Activated T-helper 1 cell treated with anti-CD3 and anti-CD28 coated beads, Interleukin-12 subunit alpha, Interleukin-12 subunit beta, Interleukin-2, Interleukin-4 antibody, amounts not matched to agents 30 ng/mL and 10 ng/mL and 1 ng/mL, durations not matched to agents 14 hours and 24 hours and 36 hours (primary cell): ENCODE data around the gene ATP13A4. TPM values are rescaled to one million over a fixed set of nuclear protein-coding genes. Genes with fewer than 3 reads are reported as not detected.

Source experiments
- DNase-seq: peaks from one replicate; pipeline ENCODE4 v3.0.0; 2021; ENCODE audit warnings: low spot score
- H3K27ac Mint-ChIP-seq: one replicate; pipeline ENCODE4 v1.8.0; 2021; ENCODE audit warnings: mild to moderate bottlenecking, mixed read lengths
- H3K27me3 Mint-ChIP-seq: one replicate; pipeline ENCODE4 v1.8.0; 2022; ENCODE audit warnings: mild to moderate bottlenecking, moderate library complexity, mixed read lengths; ENCODE audit not compliant: insufficient read depth
- H3K36me3 Mint-ChIP-seq: one replicate; pipeline ENCODE4 v1.8.0; 2021; ENCODE audit warnings: low read depth, mixed read lengths
- H3K4me1 Mint-ChIP-seq: one replicate; pipeline ENCODE4 v1.8.0; 2021; ENCODE audit warnings: low read depth, mixed read lengths
- H3K4me3 Mint-ChIP-seq: one replicate; pipeline ENCODE4 v1.8.0; 2021; ENCODE audit warnings: mild to moderate bottlenecking, moderate library complexity, mixed read lengths
- H3K9me3 Mint-ChIP-seq: one replicate; pipeline ENCODE4 v1.8.0; 2021; ENCODE audit warnings: mixed read lengths
- intact Hi-C: fragments of 100-400 bp; cut with micrococcal nuclease; formaldehyde crosslinking; loops from one replicate; pipeline ENCODE4 v1.15.1; 2024
- total RNA-seq: library from RNA; stranded (reverse); gene quantifications from 2 replicates; pipeline ENCODE4 v1.2.3, GENCODE V29; 2022

Gene ATP13A4
- total RNA-seq, 1 donor from 2014 or later, result 0.31 TPM

DNA sequence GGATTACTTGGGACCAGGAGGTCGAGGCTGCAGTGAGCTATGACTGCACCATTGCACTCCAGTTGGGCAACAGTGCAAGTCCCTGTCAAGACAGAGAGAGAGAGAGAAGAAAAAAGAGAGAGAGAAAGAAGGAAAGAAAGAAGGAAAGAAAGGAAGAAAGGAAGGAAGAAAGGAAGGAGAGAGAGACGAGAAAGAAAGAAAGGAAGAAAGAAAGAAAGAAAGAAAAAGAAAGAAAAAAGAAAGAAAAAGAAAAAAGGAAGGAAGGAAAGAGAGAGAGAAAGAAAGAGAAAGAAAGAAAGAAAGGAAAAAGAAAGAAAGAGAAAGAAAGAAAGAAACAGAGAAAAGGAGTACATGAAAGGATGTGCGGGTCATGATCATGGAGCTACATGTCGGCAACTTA lies 80.2 kb downstream of the ATP13A4 start:
- Mint-ChIP-seq H3K36me3 (no peaks in the 10 kb centered on the region), H3K27ac (no peak overlapping the region), H3K27me3 (peaks cover 11% of the 10 kb centered on the region), H3K9me3 (no peaks in the 10 kb centered on the region), H3K4me3 (no peak overlapping the region), H3K4me1 (no peaks in the 10 kb centered on the region)
- DNase-seq, result no peak
- intact Hi-C loops, result no loop called here

DNA sequence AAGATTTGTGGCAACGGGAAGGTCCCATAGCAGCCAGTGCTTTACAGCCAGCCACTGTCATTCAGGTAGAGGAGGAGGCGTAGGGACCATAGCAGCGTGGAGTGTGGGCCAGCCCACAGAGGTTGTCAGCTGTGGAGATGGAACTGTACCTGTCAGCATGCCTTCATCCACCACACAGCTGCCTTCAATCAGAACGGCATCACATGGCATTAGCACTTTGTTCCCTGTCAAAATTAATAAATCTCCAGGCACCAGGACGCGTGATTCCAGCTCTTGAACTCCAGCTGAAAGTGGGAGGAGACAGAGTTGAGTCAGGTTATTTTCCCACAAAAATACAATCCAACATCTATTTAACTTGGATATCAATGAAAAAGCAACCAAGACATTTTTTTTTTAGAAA lies 84.0 kb downstream of the ATP13A4 start:
- no peaks in the 10 kb centered on the region for H3K4me1 Mint-ChIP-seq
- H3K36me3 Mint-ChIP-seq, result no peaks in the 10 kb centered on the region
- no peak for DNase-seq
- no peak overlapping the region for H3K4me3 Mint-ChIP-seq
- no peak overlapping the region for H3K27ac Mint-ChIP-seq
- peaks cover 3% of the 10 kb centered on the region for H3K27me3 Mint-ChIP-seq
- intact Hi-C loops, result no loop called here
- H3K9me3 Mint-ChIP-seq, result no peaks in the 10 kb centered on the region

DNA sequence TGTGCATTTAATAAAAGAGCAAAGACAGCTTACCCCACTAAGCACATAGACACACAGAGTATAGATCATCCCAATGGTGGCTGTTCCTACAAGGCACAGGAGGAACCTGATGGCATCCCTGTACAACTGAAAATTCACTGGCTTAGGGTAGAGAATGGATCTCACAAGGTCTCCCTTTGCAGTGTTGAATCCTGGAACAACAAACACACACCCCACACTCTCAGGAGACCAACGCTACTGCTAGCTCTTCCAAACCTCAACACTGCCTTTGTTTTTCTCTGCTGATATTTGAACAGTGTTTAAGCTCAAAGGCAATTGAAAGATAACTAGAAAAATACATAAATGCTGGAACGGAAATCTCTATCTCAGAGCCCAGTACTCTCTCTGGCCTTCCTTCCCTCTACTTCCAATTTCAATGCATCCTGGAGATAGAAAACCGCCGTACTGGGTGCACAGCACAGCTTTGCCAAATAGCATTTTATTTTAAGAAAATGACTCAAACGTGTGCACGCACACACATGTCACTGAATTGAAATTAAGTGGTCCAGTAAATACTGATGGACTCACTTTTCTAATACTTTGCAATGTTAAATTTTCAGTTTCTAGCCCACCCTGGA lies 88.6 kb downstream of the ATP13A4 start:
- Mint-ChIP-seq H3K4me3 (no peak overlapping the region), H3K27me3 (no peaks in the 10 kb centered on the region), H3K4me1 (no peaks in the 10 kb centered on the region), H3K9me3 (no peaks in the 10 kb centered on the region), H3K27ac (no peak overlapping the region), H3K36me3 (no peaks in the 10 kb centered on the region)
- intact Hi-C loops, result no loop called here
- DNase-seq, result no peak

DNA sequence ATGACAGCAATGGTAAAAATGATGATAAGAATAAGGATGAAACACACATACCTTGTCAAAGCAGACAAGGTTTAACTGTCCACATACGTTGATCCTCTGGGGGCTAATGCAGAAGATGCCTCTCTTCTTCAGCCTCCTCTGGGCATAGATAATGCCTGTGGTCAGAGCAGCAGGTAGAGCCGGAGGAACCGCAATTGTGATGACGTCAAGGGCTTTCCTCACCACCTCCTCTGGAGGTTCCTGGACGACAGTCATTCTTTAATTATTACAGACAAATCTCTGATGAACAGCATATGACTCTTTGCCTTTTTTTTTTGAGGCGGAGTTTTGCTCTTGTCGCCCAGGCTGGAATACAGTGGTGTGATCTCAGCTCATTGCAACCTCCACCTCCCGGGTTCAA lies 89.8 kb downstream of the ATP13A4 start:
- no peaks in the 10 kb centered on the region for H3K4me1 Mint-ChIP-seq
- no peak overlapping the region for H3K4me3 Mint-ChIP-seq
- intact Hi-C loops, result loop anchor here (5.0 kb wide), 1 partner anchor 653 kb away; no protein-coding TSS in a partner anchor
- H3K27ac Mint-ChIP-seq, result no peak overlapping the region
- H3K27me3 Mint-ChIP-seq, result no peaks in the 10 kb centered on the region
- H3K9me3 Mint-ChIP-seq, result no peaks in the 10 kb centered on the region
- no peak for DNase-seq
- no peaks in the 10 kb centered on the region for H3K36me3 Mint-ChIP-seq

DNA sequence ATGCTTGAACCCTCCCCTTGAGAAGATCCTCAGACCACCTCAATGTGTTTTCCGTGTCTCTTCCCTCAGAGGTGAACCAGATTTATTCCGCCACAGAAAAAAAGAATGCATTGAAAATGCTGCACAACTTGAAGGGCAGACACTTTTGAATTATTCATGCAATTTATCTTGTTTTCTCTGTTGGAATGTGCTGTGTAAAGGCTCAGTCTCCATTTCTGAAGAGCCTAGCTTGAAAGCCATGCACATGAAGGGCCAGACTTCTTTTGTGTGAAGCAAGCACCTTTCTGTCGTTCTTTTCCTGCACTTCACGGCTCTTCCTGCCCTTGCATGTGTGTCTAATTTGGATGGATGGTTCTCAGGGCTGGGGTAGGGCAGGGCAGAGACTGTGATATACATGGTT lies 97.2 kb downstream of the ATP13A4 start:
- Mint-ChIP-seq H3K9me3 (no peaks in the 10 kb centered on the region), H3K27me3 (no peaks in the 10 kb centered on the region), H3K4me3 (no peak overlapping the region), H3K27ac (no peak overlapping the region), H3K36me3 (no peaks in the 10 kb centered on the region), H3K4me1 (no peaks in the 10 kb centered on the region)
- DNase-seq, result no peak
- intact Hi-C loops, result no loop called here

DNA sequence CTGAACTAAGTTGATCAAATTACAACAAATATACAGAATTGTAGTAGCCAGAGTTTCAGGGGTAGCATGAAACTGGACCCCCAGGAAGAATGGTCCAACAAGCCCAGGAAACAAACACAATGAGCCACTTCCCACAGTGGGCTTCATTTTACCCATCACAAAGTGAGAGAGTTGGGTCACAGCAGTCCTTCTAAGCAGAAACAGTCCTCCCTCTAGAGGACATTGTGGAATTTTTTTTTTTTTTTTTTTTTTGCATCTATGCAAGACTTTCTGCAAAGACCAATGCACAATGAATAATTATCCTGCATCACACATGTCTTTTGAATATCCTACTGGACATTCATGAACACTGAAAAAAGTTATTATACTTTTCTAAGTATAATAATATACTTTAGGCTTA lies 102.4 kb downstream of the ATP13A4 start:
- intact Hi-C loops, result no loop called here
- H3K27ac Mint-ChIP-seq, result no peak overlapping the region
- H3K9me3 Mint-ChIP-seq, result no peaks in the 10 kb centered on the region
- no peaks in the 10 kb centered on the region for H3K36me3 Mint-ChIP-seq
- no peak overlapping the region for H3K4me3 Mint-ChIP-seq
- DNase-seq, result no peak
- no peaks in the 10 kb centered on the region for H3K27me3 Mint-ChIP-seq
- no peaks in the 10 kb centered on the region for H3K4me1 Mint-ChIP-seq

DNA sequence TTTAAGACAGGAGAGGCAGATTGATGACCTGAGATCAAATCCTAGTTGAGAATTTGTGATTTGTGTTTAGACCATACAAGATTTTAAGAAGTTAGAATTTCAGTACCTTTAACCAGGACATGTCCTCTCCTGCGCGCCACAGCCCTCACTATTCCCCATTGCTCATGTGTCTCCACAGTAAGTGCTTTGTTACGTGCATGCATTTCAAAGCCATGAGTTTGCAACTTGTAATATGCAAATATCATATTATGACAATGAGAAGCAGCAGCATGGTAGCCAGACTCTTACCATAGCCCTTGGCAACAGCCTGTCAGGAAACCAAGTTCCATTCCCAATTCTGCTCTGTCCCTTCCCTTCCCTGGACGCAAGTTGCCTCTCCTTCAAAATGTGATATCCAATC lies 102.8 kb downstream of the ATP13A4 start:
- H3K27me3 Mint-ChIP-seq, result no peaks in the 10 kb centered on the region
- intact Hi-C loops, result no loop called here
- no peak overlapping the region for H3K27ac Mint-ChIP-seq
- H3K4me3 Mint-ChIP-seq, result no peak overlapping the region
- no peaks in the 10 kb centered on the region for H3K36me3 Mint-ChIP-seq
- no peaks in the 10 kb centered on the region for H3K4me1 Mint-ChIP-seq
- H3K9me3 Mint-ChIP-seq, result no peaks in the 10 kb centered on the region
- no peak for DNase-seq

GRCh38 chr3:193446965-193447602 lies 107.6 kb downstream of the ATP13A4 start:
- Mint-ChIP-seq H3K36me3 (no peaks in the 10 kb centered on the region), H3K4me3 (no peak overlapping the region)

DNA sequence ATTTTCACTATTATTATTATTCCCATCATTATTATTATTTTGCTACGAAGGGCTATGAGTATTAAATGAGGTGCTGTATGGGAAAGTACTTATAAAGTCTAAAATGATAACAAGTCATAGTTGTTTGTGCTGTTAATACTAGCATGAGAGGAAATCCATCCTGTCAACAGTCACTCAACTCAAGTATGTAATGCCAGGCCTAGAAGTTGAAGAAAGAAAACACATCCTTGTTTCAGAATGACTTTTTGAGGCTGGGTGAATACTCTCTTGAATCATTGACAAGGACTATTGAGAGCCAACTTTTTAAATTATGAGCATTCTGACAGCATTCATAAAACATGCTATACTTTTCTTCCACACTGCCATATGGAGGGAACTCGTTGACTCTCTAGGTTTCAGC lies 115.3 kb downstream of the ATP13A4 start:
- intact Hi-C loops, result no loop called here
- no peaks in the 10 kb centered on the region for H3K36me3 Mint-ChIP-seq
- no peaks in the 10 kb centered on the region for H3K4me1 Mint-ChIP-seq
- H3K27me3 Mint-ChIP-seq, result no peaks in the 10 kb centered on the region
- H3K4me3 Mint-ChIP-seq, result no peak overlapping the region
- no peaks in the 10 kb centered on the region for H3K9me3 Mint-ChIP-seq
- no peak overlapping the region for H3K27ac Mint-ChIP-seq
- no peak for DNase-seq

More at GRCh38 chr3:193446965-193447602, 107.6 kb downstream of the ATP13A4 start:
- no peaks in the 10 kb centered on the region for H3K4me1 Mint-ChIP-seq
- H3K27ac Mint-ChIP-seq, result no peak overlapping the region
- H3K9me3 Mint-ChIP-seq, result no peaks in the 10 kb centered on the region
- H3K27me3 Mint-ChIP-seq, result no peaks in the 10 kb centered on the region
- intact Hi-C loops, result no loop called here
- no peak for DNase-seq

GRCh38 chr3:193418576-193419373 lies 135.9 kb downstream of the ATP13A4 start:
- Mint-ChIP-seq H3K27me3 (no peaks in the 10 kb centered on the region), H3K4me1 (no peaks in the 10 kb centered on the region)
- intact Hi-C loops, result no loop called here

DNA sequence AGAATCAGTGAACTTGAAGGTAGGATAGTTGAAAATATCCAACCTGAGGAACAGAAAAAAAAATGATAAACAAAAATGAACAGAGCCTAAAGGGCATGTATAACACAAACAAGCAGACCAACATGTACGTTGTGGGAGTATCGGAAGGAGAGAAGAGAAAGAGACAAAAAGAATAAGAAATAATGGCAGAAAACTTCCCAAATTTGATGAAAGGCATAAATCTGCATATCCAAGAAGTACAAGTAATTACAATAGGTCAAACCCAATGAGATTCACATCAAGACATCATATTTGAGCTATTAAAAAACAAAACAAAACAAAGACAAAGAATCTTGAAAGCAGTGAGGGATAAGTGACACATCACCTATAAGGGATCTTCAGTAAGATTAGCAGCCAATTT lies 138.1 kb downstream of the ATP13A4 start:
- no peaks in the 10 kb centered on the region for H3K4me1 Mint-ChIP-seq

More at GRCh38 chr3:193418576-193419373, 135.9 kb downstream of the ATP13A4 start:
- Mint-ChIP-seq H3K27ac (no peak overlapping the region), H3K9me3 (peaks cover 20% of the 10 kb centered on the region), H3K36me3 (no peaks in the 10 kb centered on the region), H3K4me3 (no peak overlapping the region)
- DNase-seq, result no peak

DNA sequence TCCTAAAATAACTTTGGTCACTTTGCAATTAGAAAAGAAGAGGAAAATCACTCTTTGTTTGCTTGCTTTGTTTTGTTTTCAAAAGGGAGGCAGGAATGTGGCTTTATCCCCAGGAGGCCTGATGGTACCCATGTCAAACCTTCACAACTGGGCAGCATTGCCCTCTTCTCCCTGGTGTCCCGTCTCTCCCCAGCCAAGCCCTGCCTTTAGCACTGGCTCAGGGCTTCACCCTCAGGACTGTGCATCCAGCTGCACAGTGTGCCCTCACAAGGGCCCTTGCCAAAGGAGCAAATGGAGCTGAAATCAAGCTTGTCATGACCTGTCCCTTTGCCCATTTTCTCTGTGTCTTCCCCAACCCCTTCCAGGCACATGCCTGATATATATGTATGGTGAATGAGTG lies 147.0 kb downstream of the ATP13A4 start:
- Mint-ChIP-seq H3K4me1 (no peaks in the 10 kb centered on the region), H3K4me3 (no peak overlapping the region), H3K27me3 (peaks cover 2% of the 10 kb centered on the region), H3K27ac (no peak overlapping the region), H3K9me3 (no peaks in the 10 kb centered on the region), H3K36me3 (no peaks in the 10 kb centered on the region)
- intact Hi-C loops, result no loop called here
- DNase-seq, result no peak

More for the DNA sequence above, 138.1 kb downstream of the ATP13A4 start:
- Mint-ChIP-seq H3K27me3 (no peaks in the 10 kb centered on the region), H3K36me3 (no peaks in the 10 kb centered on the region), H3K27ac (no peak overlapping the region), H3K9me3 (peaks cover 20% of the 10 kb centered on the region), H3K4me3 (no peak overlapping the region)
- intact Hi-C loops, result no loop called here
- no peak for DNase-seq

GRCh38 chr3:193407112-193407511 lies 147.6 kb downstream of the ATP13A4 start:
- Mint-ChIP-seq H3K27me3 (peaks cover 2% of the 10 kb centered on the region), H3K4me1 (no peaks in the 10 kb centered on the region), H3K4me3 (no peak overlapping the region), H3K9me3 (no peaks in the 10 kb centered on the region), H3K27ac (no peak overlapping the region), H3K36me3 (no peaks in the 10 kb centered on the region)
- intact Hi-C loops, result no loop called here
- no peak for DNase-seq
